Astrocyte (in vitro differentiated cells and primary cell): ENCODE measurements around the gene DGKI.

Experiments
- CTCF ChIP-seq: IDR thresholded peaks from 2 replicates; pipeline ENCODE4 v1.5.1; 2011; ENCODE audit warnings: low read depth, mild to moderate bottlenecking, inconsistent platforms, low read length, moderate library complexity; ENCODE audit not compliant: insufficient read depth
- EZH2 ChIP-seq: IDR thresholded peaks from 2 replicates; pipeline ENCODE4 v1.6.1; 2012; ENCODE audit warnings: mild to moderate bottlenecking, low read length, inconsistent platforms; ENCODE audit not compliant: insufficient read depth

- TF ChIP-seq CTCF (no peak), EZH2 (no peak)
These were observed 486.6 kb downstream of the DGKI start for GRCh38 chr7:137360087-137360679.
